ENCODE measurements around the gene PCAT7.

PCAT7 gene

DNA sequence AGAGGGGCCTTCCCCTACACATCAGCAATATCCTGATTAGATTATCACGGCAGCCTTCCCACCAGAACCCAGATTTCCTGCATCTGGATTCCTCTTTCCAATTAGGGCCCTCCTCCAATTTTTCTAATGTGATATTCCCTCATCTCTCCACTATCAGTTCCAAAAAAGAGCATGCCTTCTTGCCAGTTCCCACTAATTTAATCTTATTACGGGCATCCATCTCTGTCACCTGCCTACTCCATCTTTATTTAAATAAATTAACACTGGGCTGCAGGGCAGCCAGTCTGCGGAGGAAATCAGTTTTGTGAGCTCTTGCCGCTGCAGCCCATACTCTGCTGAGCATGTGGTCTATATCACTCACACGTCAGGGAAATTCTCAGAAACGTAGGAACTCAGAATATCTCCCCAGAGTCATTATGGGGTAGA lies 55.3 kb downstream of the PCAT7 start:
- Histone ChIP-seq H3K4me3 (ENCODE audit: low read length) (no peak overlapping the region), H3K79me2 (ENCODE audit: low read length) (no peaks in the 10 kb centered on the region), H4K20me1 (ENCODE audit: insufficient read depth, low read length) (no peaks in the 10 kb centered on the region), H3K4me1 (ENCODE audit: low read length) (peaks cover 18% of the 10 kb centered on the region), H2AFZ (ENCODE audit: low read depth, low read length) (no peak overlapping the region), H3K27me3 (ENCODE audit: low read depth, low read length) (peaks cover 44% of the 10 kb centered on the region), H3K9ac (ENCODE audit: low read length) (no peak overlapping the region), H3K4me2 (ENCODE audit: low read length) (no peak overlapping the region), H3K27ac (ENCODE audit: low read length) (no peak overlapping the region), H3K36me3 (replicated peaks; ENCODE audit: low read depth, low read length) (no peaks in the 10 kb centered on the region), H3K9me3 (ENCODE audit: insufficient read depth, low read length) (no peaks in the 10 kb centered on the region)
- TF ChIP-seq, protein P1, sequence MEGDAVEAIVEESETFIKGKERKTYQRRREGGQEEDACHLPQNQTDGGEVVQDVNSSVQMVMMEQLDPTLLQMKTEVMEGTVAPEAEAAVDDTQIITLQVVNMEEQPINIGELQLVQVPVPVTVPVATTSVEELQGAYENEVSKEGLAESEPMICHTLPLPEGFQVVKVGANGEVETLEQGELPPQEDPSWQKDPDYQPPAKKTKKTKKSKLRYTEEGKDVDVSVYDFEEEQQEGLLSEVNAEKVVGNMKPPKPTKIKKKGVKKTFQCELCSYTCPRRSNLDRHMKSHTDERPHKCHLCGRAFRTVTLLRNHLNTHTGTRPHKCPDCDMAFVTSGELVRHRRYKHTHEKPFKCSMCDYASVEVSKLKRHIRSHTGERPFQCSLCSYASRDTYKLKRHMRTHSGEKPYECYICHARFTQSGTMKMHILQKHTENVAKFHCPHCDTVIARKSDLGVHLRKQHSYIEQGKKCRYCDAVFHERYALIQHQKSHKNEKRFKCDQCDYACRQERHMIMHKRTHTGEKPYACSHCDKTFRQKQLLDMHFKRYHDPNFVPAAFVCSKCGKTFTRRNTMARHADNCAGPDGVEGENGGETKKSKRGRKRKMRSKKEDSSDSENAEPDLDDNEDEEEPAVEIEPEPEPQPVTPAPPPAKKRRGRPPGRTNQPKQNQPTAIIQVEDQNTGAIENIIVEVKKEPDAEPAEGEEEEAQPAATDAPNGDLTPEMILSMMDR (IDR thresholded peaks at IDR 0.05; ENCODE audit: low read depth, low read length), result no peak
- TF ChIP-seq EZH2phosphoT487 (IDR thresholded peaks at IDR 0.05; ENCODE audit: low read depth), result no peak

- H2AFZ ChIP-seq (ENCODE audit: low read depth, low read length), result no peak overlapping the region
- H3K79me2 ChIP-seq (ENCODE audit: low read length), result no peaks in the 10 kb centered on the region
- no peak overlapping the region for H3K9ac ChIP-seq (ENCODE audit: low read length)
- no peak overlapping the region for H3K4me3 ChIP-seq (ENCODE audit: low read length)
- no peak overlapping the region for H3K27ac ChIP-seq (ENCODE audit: low read length)
- H3K27me3 ChIP-seq (ENCODE audit: low read depth, low read length), result peaks cover 30% of the 10 kb centered on the region
- TF ChIP-seq, protein P1 (IDR thresholded peaks at IDR 0.05; ENCODE audit: low read depth, low read length), result no peak
- no peak for TF ChIP-seq EZH2phosphoT487 (IDR thresholded peaks at IDR 0.05; ENCODE audit: low read depth)
- no peak overlapping the region for H3K4me2 ChIP-seq (ENCODE audit: low read length)
- no peaks in the 10 kb centered on the region for H3K9me3 ChIP-seq (ENCODE audit: insufficient read depth, low read length)
- no peaks in the 10 kb centered on the region for H3K36me3 ChIP-seq (replicated peaks; ENCODE audit: low read depth, low read length)
- peaks cover 16% of the 10 kb centered on the region for H3K4me1 ChIP-seq (ENCODE audit: low read length)
- H4K20me1 ChIP-seq (ENCODE audit: insufficient read depth, low read length), result no peaks in the 10 kb centered on the region
Measured at GRCh38 chr9:94611638-94612068, 56.8 kb downstream of the PCAT7 start.

DNA sequence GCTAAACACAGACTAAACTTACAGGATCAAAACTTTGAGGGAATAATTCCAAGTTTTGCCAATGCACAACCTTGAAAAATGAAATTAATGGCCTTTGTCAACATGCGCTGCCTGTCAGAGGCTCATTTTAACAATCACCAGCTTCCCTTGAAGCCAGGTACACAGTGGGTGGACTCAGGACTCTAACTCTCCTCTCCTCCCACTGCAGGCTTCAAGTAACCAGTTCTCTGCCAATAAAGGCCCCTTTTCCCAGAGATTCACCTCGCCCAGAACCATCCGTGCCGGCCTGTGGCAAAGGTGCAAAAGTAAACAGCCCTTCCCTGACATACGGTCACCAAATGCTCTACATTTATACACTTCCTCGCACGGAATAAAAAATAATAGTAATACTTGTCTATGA lies 57.2 kb downstream of the PCAT7 start:
- Histone ChIP-seq H3K9ac (ENCODE audit: low read length) (no peak overlapping the region), H3K4me3 (ENCODE audit: low read length) (no peak overlapping the region), H2AFZ (ENCODE audit: low read depth, low read length) (no peak overlapping the region), H3K27me3 (ENCODE audit: low read depth, low read length) (peaks cover 27% of the 10 kb centered on the region), H3K36me3 (replicated peaks; ENCODE audit: low read depth, low read length) (no peaks in the 10 kb centered on the region), H3K79me2 (ENCODE audit: low read length) (no peaks in the 10 kb centered on the region), H3K4me2 (ENCODE audit: low read length) (no peak overlapping the region), H3K27ac (ENCODE audit: low read length) (no peak overlapping the region), H4K20me1 (ENCODE audit: insufficient read depth, low read length) (no peaks in the 10 kb centered on the region), H3K4me1 (ENCODE audit: low read length) (peaks cover 12% of the 10 kb centered on the region), H3K9me3 (ENCODE audit: insufficient read depth, low read length) (no peaks in the 10 kb centered on the region)
- no peak for TF ChIP-seq EZH2phosphoT487 (IDR thresholded peaks at IDR 0.05; ENCODE audit: low read depth)
- TF ChIP-seq, protein P1 (IDR thresholded peaks at IDR 0.05; ENCODE audit: low read depth, low read length), result no peak

DNA sequence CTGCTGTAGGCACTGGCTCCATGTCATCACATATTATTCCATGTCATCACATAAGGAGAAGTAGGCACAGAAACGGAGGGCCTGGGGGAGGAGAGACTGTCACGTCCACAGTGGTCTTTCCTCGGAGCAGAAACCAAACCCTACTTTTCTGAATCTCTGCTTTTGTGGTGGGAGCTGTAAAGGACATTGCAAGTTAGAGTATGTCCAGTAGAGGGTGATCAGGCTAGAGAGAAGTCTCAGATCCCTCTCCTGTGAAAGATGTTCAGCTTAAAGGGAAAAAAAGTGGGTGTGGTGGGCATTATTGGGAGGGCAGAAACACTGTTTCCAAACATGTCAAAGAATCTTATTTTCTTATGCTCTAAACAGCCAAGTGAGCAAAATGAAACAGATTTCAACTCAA lies 58.1 kb downstream of the PCAT7 start:
- Histone ChIP-seq H3K36me3 (replicated peaks; ENCODE audit: low read depth, low read length) (no peaks in the 10 kb centered on the region), H3K4me3 (ENCODE audit: low read length) (no peak overlapping the region), H2AFZ (ENCODE audit: low read depth, low read length) (no peak overlapping the region), H3K4me1 (ENCODE audit: low read length) (peaks cover 2% of the 10 kb centered on the region; the same call in 1 of the 2 replicates), H3K4me2 (ENCODE audit: low read length) (no peak overlapping the region), H3K79me2 (ENCODE audit: low read length) (no peaks in the 10 kb centered on the region), H4K20me1 (ENCODE audit: insufficient read depth, low read length) (no peaks in the 10 kb centered on the region), H3K27ac (ENCODE audit: low read length) (no peak overlapping the region), H3K27me3 (ENCODE audit: low read depth, low read length) (peaks cover 28% of the 10 kb centered on the region), H3K9me3 (ENCODE audit: insufficient read depth, low read length) (no peaks in the 10 kb centered on the region), H3K9ac (ENCODE audit: low read length) (no peak overlapping the region)
- TF ChIP-seq, protein P1 (IDR thresholded peaks at IDR 0.05; ENCODE audit: low read depth, low read length), result peak; percentile 8; the same call in 1 of the 2 replicates
- TF ChIP-seq EZH2phosphoT487 (IDR thresholded peaks at IDR 0.05; ENCODE audit: low read depth), result no peak

Measured in OCI-LY3 (cell line).